Astrocyte (in vitro differentiated cells and primary cell): ENCODE results near the gene POGZ. TPM values are rescaled to one million over a fixed set of nuclear protein-coding genes. Genes with fewer than 3 reads are reported as not detected.

ENCODE experiments used
- DNase-seq: peaks from one replicate; pipeline ENCODE4 v3.0.0-alpha.2; 2010; ENCODE audit warnings: low read depth
- FAIRE-seq: peaks from 2 replicates; lab custom pipeline; 2011; peaks lifted over from hg19 to GRCh38; lab: Jason Lieb, UNC
- H2AFZ ChIP-seq: 2 replicates; pipeline ENCODE4 v1.6.0; 2012; ENCODE audit warnings: low read depth, low read length, inconsistent platforms
- H3K27ac ChIP-seq: 2 replicates; pipeline ENCODE4 v1.5.1; 2011; ENCODE audit warnings: low read depth, low read length, inconsistent platforms
- H3K27me3 ChIP-seq: 2 replicates; pipeline ENCODE4 v1.6.0; 2011; ENCODE audit warnings: low read length, inconsistent platforms; ENCODE audit not compliant: insufficient read depth
- H3K36me3 ChIP-seq: 2 replicates; pipeline ENCODE4 v1.5.1; 2011; ENCODE audit warnings: low read length, inconsistent platforms; ENCODE audit not compliant: insufficient read depth
- H3K4me1 ChIP-seq: 2 replicates; pipeline ENCODE4 v1.5.1; 2011; ENCODE audit warnings: low read length, inconsistent platforms; ENCODE audit not compliant: insufficient read depth
- H3K4me2 ChIP-seq: 2 replicates; pipeline ENCODE4 v1.6.0; 2012; ENCODE audit warnings: low read length, inconsistent platforms
- H3K4me3 ChIP-seq: 2 replicates; pipeline ENCODE4 v1.5.1; 2011; ENCODE audit warnings: low read depth, mild to moderate bottlenecking, low read length, inconsistent platforms; ENCODE audit not compliant: insufficient read depth
- H3K79me2 ChIP-seq: 2 replicates; pipeline ENCODE4 v1.6.0; 2012; ENCODE audit warnings: mild to moderate bottlenecking, low read length, inconsistent platforms; ENCODE audit not compliant: insufficient read depth
- H3K9ac ChIP-seq: 2 replicates; pipeline ENCODE4 v1.6.0; 2012; ENCODE audit warnings: mild to moderate bottlenecking, low read length, inconsistent platforms
- H3K9me3 ChIP-seq: 2 replicates; pipeline ENCODE4 v1.5.1; 2012; ENCODE audit warnings: low read depth, mild to moderate bottlenecking, low read length, inconsistent platforms; ENCODE audit not compliant: insufficient read depth
- H4K20me1 ChIP-seq: 2 replicates; pipeline ENCODE4 v1.6.0; 2012; ENCODE audit warnings: low read length, inconsistent platforms; ENCODE audit not compliant: insufficient read depth
- H3K27ac Mint-ChIP-seq: one replicate; pipeline ENCODE4 v1.8.0; 2021; ENCODE audit warnings: mild to moderate bottlenecking, mixed read lengths; ENCODE audit not compliant: unreplicated experiment
- H3K27me3 Mint-ChIP-seq: one replicate; pipeline ENCODE4 v1.8.0; 2021; ENCODE audit warnings: low read depth, mixed read lengths; ENCODE audit not compliant: unreplicated experiment
- H3K36me3 Mint-ChIP-seq: one replicate; pipeline ENCODE4 v1.8.0; 2021; ENCODE audit warnings: low read depth, mixed read lengths; ENCODE audit not compliant: unreplicated experiment
- H3K4me1 Mint-ChIP-seq: one replicate; pipeline ENCODE4 v1.8.0; 2021; ENCODE audit warnings: low read depth, mixed read lengths; ENCODE audit not compliant: unreplicated experiment
- H3K4me3 Mint-ChIP-seq: one replicate; pipeline ENCODE4 v1.8.0; 2021; ENCODE audit warnings: mild to moderate bottlenecking, moderate library complexity, mixed read lengths; ENCODE audit not compliant: unreplicated experiment
- H3K9me3 Mint-ChIP-seq: one replicate; pipeline ENCODE4 v1.8.0; 2021; ENCODE audit warnings: mild to moderate bottlenecking, mixed read lengths; ENCODE audit not compliant: unreplicated experiment
- EZH2 ChIP-seq: IDR thresholded peaks from 2 replicates; pipeline ENCODE4 v1.6.1; 2012; ENCODE audit warnings: mild to moderate bottlenecking, low read length, inconsistent platforms; ENCODE audit not compliant: insufficient read depth
- total RNA-seq: library from RNA; stranded (reverse); gene quantifications from 2 replicates; pipeline ENCODE4 v1.2.1, GENCODE V29; 2021
- TF ChIP-seq, protein P1 (sequence below): IDR thresholded peaks from 2 replicates; pipeline ENCODE4 v1.5.1; 2011; ENCODE audit warnings: low read depth, mild to moderate bottlenecking, inconsistent platforms, low read length, moderate library complexity; ENCODE audit not compliant: insufficient read depth

POGZ gene
- total RNA-seq, 1 donor from 2014 or later, result 63.9 TPM

DNA sequence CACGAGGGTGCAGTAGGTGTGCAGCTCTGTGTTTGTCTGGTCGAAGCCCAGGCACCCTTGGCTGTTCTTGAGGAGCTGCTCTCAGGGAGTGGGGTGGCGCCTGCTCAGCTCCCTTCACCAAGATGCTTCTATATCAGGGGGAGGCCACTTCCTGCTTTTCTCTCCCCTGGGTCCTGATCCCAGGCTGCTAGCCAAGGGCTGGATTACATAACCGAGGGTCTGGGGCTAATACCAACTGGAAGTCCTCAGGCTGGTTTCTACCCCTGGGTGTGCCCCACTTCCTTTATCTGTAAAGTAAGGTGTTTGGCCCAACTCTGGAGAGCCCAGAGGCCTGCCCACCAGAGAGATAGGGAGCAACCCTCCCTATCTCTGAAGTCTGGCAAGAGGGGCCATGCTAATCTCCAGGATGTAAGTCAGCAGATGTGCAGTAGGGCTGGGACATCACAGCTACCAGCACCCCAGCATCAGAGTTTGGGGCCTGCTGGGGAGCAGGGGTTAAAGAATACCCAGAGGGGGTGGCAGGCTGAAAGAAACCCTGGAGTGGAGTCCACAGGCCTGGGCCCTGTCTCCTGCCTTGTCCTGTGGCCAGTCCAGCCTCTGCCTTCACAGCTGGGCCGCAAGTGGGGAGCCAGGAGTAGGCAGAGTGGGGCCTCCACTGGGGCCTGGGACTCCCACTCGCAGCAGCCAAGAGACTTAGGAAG, 88.9 kb downstream of the POGZ start:
- H2AFZ ChIP-seq, result no peak overlapping the region

DNA sequence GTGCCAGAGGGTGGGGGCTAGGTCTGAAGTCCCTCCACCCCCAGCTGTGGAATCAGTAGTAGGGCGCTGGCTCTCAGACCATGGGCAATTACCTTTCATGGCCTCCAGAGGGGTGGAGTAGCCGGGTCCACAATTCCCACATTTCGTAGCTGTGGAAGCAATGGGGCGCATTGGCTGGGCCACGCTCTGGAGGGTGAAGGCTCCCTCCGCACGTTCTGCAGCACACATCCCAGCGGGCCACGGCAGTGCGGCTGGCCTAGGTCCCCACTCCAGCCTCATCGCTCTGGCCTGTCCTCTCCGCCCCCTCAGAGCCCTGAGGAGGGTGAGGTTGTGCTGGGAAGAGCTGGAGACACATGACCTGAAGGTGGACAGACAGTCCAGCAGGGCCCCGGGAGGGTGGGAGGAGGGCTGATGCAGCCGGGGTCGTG, 89.7 kb downstream of the POGZ start:
- H3K27me3 ChIP-seq, result no peaks in the 10 kb centered on the region
- H3K4me3 ChIP-seq, result no peak overlapping the region
- Mint-ChIP-seq H3K36me3 (peaks cover 4% of the 10 kb centered on the region), H3K27me3 (peaks cover 8% of the 10 kb centered on the region), H3K27ac (no peak overlapping the region), H3K4me1 (peaks cover 3% of the 10 kb centered on the region), H3K4me3 (no peak overlapping the region), H3K9me3 (peaks cover 6% of the 10 kb centered on the region)
- FAIRE-seq, result no peak
- peaks cover 10% of the 10 kb centered on the region for H3K4me1 ChIP-seq
- DNase-seq, result no peak
- no peaks in the 10 kb centered on the region for H4K20me1 ChIP-seq
- no peaks in the 10 kb centered on the region for H3K36me3 ChIP-seq
- H3K79me2 ChIP-seq, result no peaks in the 10 kb centered on the region
- no peak overlapping the region for H3K9ac ChIP-seq
- H3K4me2 ChIP-seq, result no peak overlapping the region
- no peak for TF ChIP-seq EZH2
- TF ChIP-seq, protein P1, sequence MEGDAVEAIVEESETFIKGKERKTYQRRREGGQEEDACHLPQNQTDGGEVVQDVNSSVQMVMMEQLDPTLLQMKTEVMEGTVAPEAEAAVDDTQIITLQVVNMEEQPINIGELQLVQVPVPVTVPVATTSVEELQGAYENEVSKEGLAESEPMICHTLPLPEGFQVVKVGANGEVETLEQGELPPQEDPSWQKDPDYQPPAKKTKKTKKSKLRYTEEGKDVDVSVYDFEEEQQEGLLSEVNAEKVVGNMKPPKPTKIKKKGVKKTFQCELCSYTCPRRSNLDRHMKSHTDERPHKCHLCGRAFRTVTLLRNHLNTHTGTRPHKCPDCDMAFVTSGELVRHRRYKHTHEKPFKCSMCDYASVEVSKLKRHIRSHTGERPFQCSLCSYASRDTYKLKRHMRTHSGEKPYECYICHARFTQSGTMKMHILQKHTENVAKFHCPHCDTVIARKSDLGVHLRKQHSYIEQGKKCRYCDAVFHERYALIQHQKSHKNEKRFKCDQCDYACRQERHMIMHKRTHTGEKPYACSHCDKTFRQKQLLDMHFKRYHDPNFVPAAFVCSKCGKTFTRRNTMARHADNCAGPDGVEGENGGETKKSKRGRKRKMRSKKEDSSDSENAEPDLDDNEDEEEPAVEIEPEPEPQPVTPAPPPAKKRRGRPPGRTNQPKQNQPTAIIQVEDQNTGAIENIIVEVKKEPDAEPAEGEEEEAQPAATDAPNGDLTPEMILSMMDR, result no peak
- no peaks in the 10 kb centered on the region for H3K9me3 ChIP-seq
- H3K27ac ChIP-seq, result no peak overlapping the region
- H2AFZ ChIP-seq, result no peak overlapping the region

More for the DNA sequence above, 88.9 kb downstream of the POGZ start:
- FAIRE-seq (no peak), DNase-seq (no peak)
- H3K79me2 ChIP-seq, result no peaks in the 10 kb centered on the region
- Mint-ChIP-seq H3K9me3 (peaks cover 3% of the 10 kb centered on the region), H3K27ac (no peak overlapping the region), H3K4me3 (no peak overlapping the region), H3K27me3 (peaks cover 9% of the 10 kb centered on the region), H3K36me3 (peaks cover 2% of the 10 kb centered on the region), H3K4me1 (peaks cover 3% of the 10 kb centered on the region)
- H3K4me3 ChIP-seq, result no peak overlapping the region
- H3K4me2 ChIP-seq, result no peak overlapping the region
- no peak for TF ChIP-seq EZH2
- no peaks in the 10 kb centered on the region for H4K20me1 ChIP-seq
- H3K27ac ChIP-seq, result no peak overlapping the region
- no peak overlapping the region for H3K9ac ChIP-seq
- H3K27me3 ChIP-seq, result no peaks in the 10 kb centered on the region
- H3K36me3 ChIP-seq, result no peaks in the 10 kb centered on the region
- no peaks in the 10 kb centered on the region for H3K9me3 ChIP-seq
- H3K4me1 ChIP-seq, result peaks cover 10% of the 10 kb centered on the region

- H3K79me2 ChIP-seq, result no peaks in the 10 kb centered on the region
- TF ChIP-seq EZH2, result no peak
- TF ChIP-seq, protein P1, result no peak
- H3K4me2 ChIP-seq, result no peak overlapping the region
- peaks cover 3% of the 10 kb centered on the region for H3K4me1 Mint-ChIP-seq
- FAIRE-seq, result no peak
- peaks cover 8% of the 10 kb centered on the region for H3K9me3 Mint-ChIP-seq
- peaks cover 6% of the 10 kb centered on the region for H3K36me3 Mint-ChIP-seq
- no peak for DNase-seq
- H2AFZ ChIP-seq, result no peak overlapping the region
- no peak overlapping the region for H3K27ac ChIP-seq
- no peak overlapping the region for H3K27ac Mint-ChIP-seq
- H3K4me3 Mint-ChIP-seq, result no peak overlapping the region
- H3K9me3 ChIP-seq, result no peaks in the 10 kb centered on the region
- no peaks in the 10 kb centered on the region for H3K27me3 ChIP-seq
- no peaks in the 10 kb centered on the region for H3K36me3 ChIP-seq
- no peaks in the 10 kb centered on the region for H4K20me1 ChIP-seq
- H3K4me3 ChIP-seq, result no peak overlapping the region
- peaks cover 8% of the 10 kb centered on the region for H3K27me3 Mint-ChIP-seq
- no peak overlapping the region for H3K9ac ChIP-seq
- peaks cover 10% of the 10 kb centered on the region for H3K4me1 ChIP-seq
Measured at GRCh38 chr1:151369302-151369610, 90.0 kb downstream of the POGZ start.
